Activated CD8-positive, alpha-beta T cell treated with anti-CD3 and anti-CD28 coated beads, Interleukin-2, amount 10 ng/mL, durations not matched to agents 7 days and 5 days (primary cell): ENCODE data around the gene KNTC1. TPM values are rescaled to one million over a fixed set of nuclear protein-coding genes. Genes with fewer than 3 reads are reported as not detected.
A peak's percentile ranks its signal among the peaks of the same experiment; 100 is the strongest.

Experiments
- ATAC-seq: fragments of 150-1000 bp; cut with Tn5 transposase; one replicate; pipeline ENCODE4 v1.10.0; 2021; ENCODE audit warnings: moderate library complexity
- CTCF ChIA-PET: fragments of 350-600 bp; sonication (Branson Sonifier 250); formaldehyde crosslinking; loops from one replicate; lab custom pipeline; 2021; ENCODE audit warnings: antibody characterized with exemption; lab: Charles Lee
- POLR2A ChIA-PET: fragments of 350-600 bp; sonication (Branson Sonifier 250); formaldehyde crosslinking; loops from one replicate; lab custom pipeline; 2021; ENCODE audit warnings: antibody characterized with exemption; lab: Charles Lee
- DNase-seq: peaks from one replicate; pipeline ENCODE4 v3.0.0-alpha.2; 2020
- H3K27ac Mint-ChIP-seq: one replicate; pipeline ENCODE4 v1.8.0; 2021; ENCODE audit warnings: mild to moderate bottlenecking, mixed read lengths
- H3K27me3 Mint-ChIP-seq: one replicate; pipeline ENCODE4 v1.8.0; 2021; ENCODE audit warnings: low read depth, mixed read lengths
- H3K36me3 Mint-ChIP-seq: one replicate; pipeline ENCODE4 v1.8.0; 2021; ENCODE audit warnings: low read depth, mixed read lengths
- H3K4me1 Mint-ChIP-seq: one replicate; pipeline ENCODE4 v1.8.0; 2021; ENCODE audit warnings: low read depth, mixed read lengths
- H3K4me3 Mint-ChIP-seq: one replicate; pipeline ENCODE4 v1.8.0; 2021; ENCODE audit warnings: mild to moderate bottlenecking, mixed read lengths
- H3K9me3 Mint-ChIP-seq: one replicate; pipeline ENCODE4 v1.8.0; 2022; ENCODE audit warnings: mixed read lengths; ENCODE audit not compliant: insufficient read depth
- total RNA-seq, 2 experiments: library from RNA; stranded (reverse); gene quantifications; one replicate each; pipeline ENCODE4 v1.2.3, GENCODE V29; 2021

KNTC1 gene
- total RNA-seq, 2 experiments from 2014 or later = 139 to 147 TPM

- H3K4me3 Mint-ChIP-seq = no peak overlapping the region
- H3K36me3 Mint-ChIP-seq = peaks cover 46% of the 10 kb centered on the region
- POLR2A ChIA-PET = no interaction called here
- peaks cover 3% of the 10 kb centered on the region for H3K4me1 Mint-ChIP-seq
- H3K9me3 Mint-ChIP-seq = no peaks in the 10 kb centered on the region
- DNase-seq (no peak), ATAC-seq (no peak)
- H3K27ac Mint-ChIP-seq = peak overlapping the region; percentile 18
- CTCF ChIA-PET = no interaction called here
- H3K27me3 Mint-ChIP-seq = no peaks in the 10 kb centered on the region
Observed at GRCh38 chr12:122596838-122597237, 69.8 kb downstream of the KNTC1 start.

GRCh38 chr12:122602456-122602855 lies 75.4 kb downstream of the KNTC1 start:
- Mint-ChIP-seq H3K4me1 (no peaks in the 10 kb centered on the region), H3K27ac (no peak overlapping the region), H3K36me3 (peaks cover 42% of the 10 kb centered on the region), H3K4me3 (no peak overlapping the region), H3K9me3 (no peaks in the 10 kb centered on the region), H3K27me3 (no peaks in the 10 kb centered on the region)
- DNase-seq (no peak), ATAC-seq (no peak)
- ChIA-PET CTCF (no interaction called here), POLR2A (no interaction called here)

- no peaks in the 10 kb centered on the region for H3K9me3 Mint-ChIP-seq
- no peak overlapping the region for H3K27ac Mint-ChIP-seq
- no peaks in the 10 kb centered on the region for H3K27me3 Mint-ChIP-seq
- H3K36me3 Mint-ChIP-seq = peaks cover 41% of the 10 kb centered on the region
- no peak for DNase-seq
- POLR2A ChIA-PET = interaction anchor here (1.4 kb wide), 1 partner anchor 104 kb away, joined by 5 read pairs; the partner anchor contains the start of gene ZCCHC8
- H3K4me3 Mint-ChIP-seq = no peak overlapping the region
- CTCF ChIA-PET = no interaction called here
- no peaks in the 10 kb centered on the region for H3K4me1 Mint-ChIP-seq
- no peak for ATAC-seq
Observed at GRCh38 chr12:122604993-122605392, 77.9 kb downstream of the KNTC1 start.

- no peak overlapping the region for H3K27ac Mint-ChIP-seq
- no peaks in the 10 kb centered on the region for H3K4me1 Mint-ChIP-seq
- POLR2A ChIA-PET = interaction anchor here (0.9 to 1.1 kb wide), 2 partner anchors 76 to 83 kb away, joined by 3 read pairs; partner anchors contain the start of genes KNTC1 and RSRC2
- H3K27me3 Mint-ChIP-seq = no peaks in the 10 kb centered on the region
- H3K36me3 Mint-ChIP-seq = peaks cover 58% of the 10 kb centered on the region
- ATAC-seq (no peak), DNase-seq (no peak)
- H3K9me3 Mint-ChIP-seq = no peaks in the 10 kb centered on the region
- CTCF ChIA-PET = no interaction called here
- H3K4me3 Mint-ChIP-seq = no peak overlapping the region
Observed at GRCh38 chr12:122609732-122610131, 82.7 kb downstream of the KNTC1 start.

GRCh38 chr12:122610207-122610606 lies 83.2 kb downstream of the KNTC1 start:
- CTCF ChIA-PET = no interaction called here
- no peak overlapping the region for H3K4me3 Mint-ChIP-seq
- POLR2A ChIA-PET = interaction anchor here (0.9 to 1.1 kb wide), 2 partner anchors 76 to 83 kb away, joined by 3 read pairs; partner anchors contain the start of genes KNTC1 and RSRC2
- DNase-seq (no peak), ATAC-seq (no peak)
- peaks cover 59% of the 10 kb centered on the region for H3K36me3 Mint-ChIP-seq
- H3K4me1 Mint-ChIP-seq = no peaks in the 10 kb centered on the region
- no peaks in the 10 kb centered on the region for H3K27me3 Mint-ChIP-seq
- H3K27ac Mint-ChIP-seq = no peak overlapping the region
- no peaks in the 10 kb centered on the region for H3K9me3 Mint-ChIP-seq

GRCh38 chr12:122610911-122611310 lies 83.9 kb downstream of the KNTC1 start:
- Mint-ChIP-seq H3K4me1 (no peaks in the 10 kb centered on the region), H3K4me3 (no peak overlapping the region), H3K9me3 (no peaks in the 10 kb centered on the region), H3K27ac (no peak overlapping the region), H3K27me3 (no peaks in the 10 kb centered on the region), H3K36me3 (peaks cover 61% of the 10 kb centered on the region)
- no peak for ATAC-seq
- no peak for DNase-seq
- CTCF ChIA-PET = no interaction called here
- POLR2A ChIA-PET = interaction anchor here (0.6 to 0.9 kb wide), 4 partner anchors 55 to 231 kb away, joined by 3 to 9 read pairs (median 4); no protein-coding TSS in a partner anchor

- Mint-ChIP-seq H3K9me3 (no peaks in the 10 kb centered on the region), H3K36me3 (peaks cover 67% of the 10 kb centered on the region), H3K4me1 (no peaks in the 10 kb centered on the region), H3K27ac (no peak overlapping the region), H3K4me3 (no peak overlapping the region), H3K27me3 (no peaks in the 10 kb centered on the region)
- ChIA-PET CTCF (interaction anchor here (1.3 kb wide), 1 partner anchor 9 kb away, joined by 5 read pairs; no protein-coding TSS in a partner anchor), POLR2A (no interaction called here)
- ATAC-seq = no peak
- DNase-seq = no peak
Observed at GRCh38 chr12:122614839-122615238, 87.8 kb downstream of the KNTC1 start.

GRCh38 chr12:122615780-122616179 lies 88.7 kb downstream of the KNTC1 start:
- no peaks in the 10 kb centered on the region for H3K4me1 Mint-ChIP-seq
- peaks cover 66% of the 10 kb centered on the region for H3K36me3 Mint-ChIP-seq
- ChIA-PET CTCF (interaction anchor here (1.3 kb wide), 1 partner anchor 10 kb away, joined by 5 read pairs; no protein-coding TSS in a partner anchor), POLR2A (no interaction called here)
- DNase-seq = no peak
- no peak overlapping the region for H3K4me3 Mint-ChIP-seq
- ATAC-seq = no peak
- H3K27ac Mint-ChIP-seq = no peak overlapping the region
- no peaks in the 10 kb centered on the region for H3K27me3 Mint-ChIP-seq
- H3K9me3 Mint-ChIP-seq = no peaks in the 10 kb centered on the region

GRCh38 chr12:122635471-122635870 lies 108.4 kb downstream of the KNTC1 start:
- ChIA-PET POLR2A (no interaction called here), CTCF (no interaction called here)
- peaks cover 19% of the 10 kb centered on the region for H3K36me3 Mint-ChIP-seq
- H3K9me3 Mint-ChIP-seq = no peaks in the 10 kb centered on the region
- no peaks in the 10 kb centered on the region for H3K4me1 Mint-ChIP-seq
- no peak overlapping the region for H3K27ac Mint-ChIP-seq
- no peaks in the 10 kb centered on the region for H3K27me3 Mint-ChIP-seq
- no peak overlapping the region for H3K4me3 Mint-ChIP-seq
- ATAC-seq = no peak
- no peak for DNase-seq

- no peaks in the 10 kb centered on the region for H3K9me3 Mint-ChIP-seq
Observed at GRCh38 chr12:122643207-122643805, 116.3 kb downstream of the KNTC1 start.

GRCh38 chr12:122646517-122647217 lies 119.6 kb downstream of the KNTC1 start:
- peaks cover 10% of the 10 kb centered on the region for H3K4me1 Mint-ChIP-seq
- DNase-seq = peak; percentile 61
- peak; percentile 92 for ATAC-seq
- H3K36me3 Mint-ChIP-seq = peaks cover 6% of the 10 kb centered on the region
- H3K9me3 Mint-ChIP-seq = no peaks in the 10 kb centered on the region
- H3K27ac Mint-ChIP-seq = peak overlapping the region; percentile 43
- ChIA-PET CTCF (interaction anchor here (1.7 kb wide), 1 partner anchor 9 kb away, joined by 6 read pairs; no protein-coding TSS in a partner anchor), POLR2A (interaction anchor here (0.6 kb wide), 1 partner anchor 146 kb away, joined by 3 read pairs; the partner anchor contains the start of gene ZCCHC8)
- peak overlapping the region; percentile 37 for H3K4me3 Mint-ChIP-seq
- no peaks in the 10 kb centered on the region for H3K27me3 Mint-ChIP-seq

More at GRCh38 chr12:122643207-122643805, 116.3 kb downstream of the KNTC1 start:
- Mint-ChIP-seq H3K27me3 (no peaks in the 10 kb centered on the region), H3K4me1 (peaks cover 10% of the 10 kb centered on the region), H3K36me3 (peaks cover 2% of the 10 kb centered on the region), H3K4me3 (no peak overlapping the region), H3K27ac (no peak overlapping the region)
- DNase-seq (no peak), ATAC-seq (no peak)
- ChIA-PET CTCF (no interaction called here), POLR2A (interaction anchor here (0.6 kb wide), 1 partner anchor 110 kb away, joined by 4 read pairs; the partner anchor contains the start of gene DENR)
